Measurements from ENCODE around the gene ASXL1.

DNA sequence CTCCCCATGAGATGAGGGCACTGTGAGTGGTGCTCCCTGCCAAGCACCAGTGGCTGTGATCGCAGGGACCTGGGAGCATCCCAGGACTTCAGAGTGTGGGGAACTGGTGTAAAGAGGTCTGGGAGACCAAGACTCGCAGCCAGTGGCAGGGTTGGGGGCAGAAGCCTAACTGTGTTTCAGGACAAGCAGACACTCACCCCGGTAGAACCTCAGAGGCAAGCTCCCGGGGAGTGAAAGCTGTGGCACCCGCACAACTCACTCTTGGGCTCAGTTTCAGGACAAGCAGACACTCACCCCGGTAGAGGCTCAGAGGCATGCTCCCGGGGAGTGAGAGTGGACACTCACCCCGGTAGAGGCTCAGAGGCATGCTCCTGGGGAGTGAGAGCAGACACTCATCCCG is 112.8 kb downstream of the ASXL1 start:
- TF ChIP-seq EZH2 (IDR thresholded peaks at IDR 0.05) (no peak), CBX3 (IDR thresholded peaks at IDR 0.05; ENCODE audit: low read depth) (no peak), TCF7L2 (IDR thresholded peaks at IDR 0.05; ENCODE audit: borderline replicate concordance, extremely low read depth, insufficient read depth, insufficient read length) (no peak), CEBPB (IDR thresholded peaks at IDR 0.05; ENCODE audit: low read depth) (no peak), POLR2A (IDR thresholded peaks at IDR 0.05; ENCODE audit: borderline replicate concordance, extremely low read depth, insufficient read depth, insufficient read length) (no peak), POLR2AphosphoS5 (IDR thresholded peaks at IDR 0.05; ENCODE audit: low read depth, low read length) (no peak)
- TF ChIP-seq, protein P1, sequence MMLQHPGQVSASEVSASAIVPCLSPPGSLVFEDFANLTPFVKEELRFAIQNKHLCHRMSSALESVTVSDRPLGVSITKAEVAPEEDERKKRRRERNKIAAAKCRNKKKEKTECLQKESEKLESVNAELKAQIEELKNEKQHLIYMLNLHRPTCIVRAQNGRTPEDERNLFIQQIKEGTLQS (IDR thresholded peaks at IDR 0.05) = no peak
